GM18868 (cell line): ENCODE results near the gene PAFAH1B1.

Experiments used
- ATAC-seq: cut with Tn5 transposase; IDR thresholded peaks from one replicate; pipeline ENCODE4 v1.9.1; 2021; ENCODE audit warnings: mild to moderate bottlenecking, moderate library complexity; ENCODE audit not compliant: unreplicated experiment

The PAFAH1B1 gene

GRCh38 chr17:2712300-2713043 is 119.0 kb downstream of the PAFAH1B1 start:
- no peak for ATAC-seq

GRCh38 chr17:2713881-2714280 is 120.4 kb downstream of the PAFAH1B1 start:
- no peak for ATAC-seq

- ATAC-seq: no peak
Observed at GRCh38 chr17:2716649-2717048, 123.2 kb downstream of the PAFAH1B1 start.

GRCh38 chr17:2718150-2718938 is 124.9 kb downstream of the PAFAH1B1 start:
- no peak for ATAC-seq

GRCh38 chr17:2719861-2720260 is 126.4 kb downstream of the PAFAH1B1 start:
- ATAC-seq: no peak

GRCh38 chr17:2721603-2722002 is 128.1 kb downstream of the PAFAH1B1 start:
- ATAC-seq: no peak

GRCh38 chr17:2722611-2723010 is 129.2 kb downstream of the PAFAH1B1 start:
- no peak for ATAC-seq

- no peak for ATAC-seq
Observed at GRCh38 chr17:2723505-2723996, 130.1 kb downstream of the PAFAH1B1 start.

GRCh38 chr17:2723997-2724783 is 130.7 kb downstream of the PAFAH1B1 start:
- ATAC-seq: no peak

- ATAC-seq: no peak
Observed at GRCh38 chr17:2724784-2725164, 131.3 kb downstream of the PAFAH1B1 start.

- ATAC-seq: no peak
Observed at GRCh38 chr17:2730764-2731353, 137.4 kb downstream of the PAFAH1B1 start.

GRCh38 chr17:2731807-2732206 is 138.4 kb downstream of the PAFAH1B1 start:
- no peak for ATAC-seq

- no peak for ATAC-seq
Observed at GRCh38 chr17:2734939-2735338, 141.5 kb downstream of the PAFAH1B1 start.
